HEK293T (cell line): ENCODE results near the gene PSENEN.

Source experiments
- CTCF ChIA-PET: fragments of 350-600 bp; formaldehyde crosslinking; extraction: SDS; loops from one replicate; lab custom pipeline; 2021; ENCODE audit warnings: antibody characterized with exemption, inconsistent platforms; lab: Yijun Ruan, JAX
- POLR2A ChIA-PET: fragments of 350-600 bp; formaldehyde crosslinking; extraction: SDS; loops from one replicate; lab custom pipeline; 2020; ENCODE audit warnings: antibody characterized with exemption, inconsistent platforms; lab: Yijun Ruan, JAX
- DNase-seq: peaks from one replicate; pipeline ENCODE4 v3.0.0; 2012; ENCODE audit warnings: mixed read lengths; ENCODE audit errors: extremely low spot score
- ARNT ChIP-seq: fragments of 450-650 bp; IDR thresholded peaks from 2 replicates; pipeline ENCODE4 v1.6.1; 2017; ENCODE audit warnings: mild to moderate bottlenecking
- BHLHE40 ChIP-seq: fragments of 450-650 bp; IDR thresholded peaks from 2 replicates; pipeline ENCODE4 v1.6.1; 2016; ENCODE audit warnings: mild to moderate bottlenecking, moderate library complexity, borderline replicate concordance
- CTBP1 ChIP-seq: fragments of 450-650 bp; IDR thresholded peaks from 2 replicates; pipeline ENCODE4 v1.6.1; 2016; ENCODE audit warnings: borderline replicate concordance
- ELF4 ChIP-seq: fragments of 450-650 bp; IDR thresholded peaks from 2 replicates; pipeline ENCODE4 v1.6.1; 2017; ENCODE audit warnings: antibody characterized with exemption
- FOXA1 ChIP-seq: fragments of 450-650 bp; IDR thresholded peaks from 2 replicates; pipeline ENCODE4 v1.6.1; 2016; ENCODE audit warnings: mild to moderate bottlenecking
- FOXK2 ChIP-seq: fragments of 450-650 bp; IDR thresholded peaks from 2 replicates; pipeline ENCODE4 v1.6.1; 2016; ENCODE audit warnings: mild to moderate bottlenecking
- FOXM1 ChIP-seq: fragments of 450-650 bp; IDR thresholded peaks from 2 replicates; pipeline ENCODE4 v1.6.1; 2017; ENCODE audit warnings: mild to moderate bottlenecking, borderline replicate concordance
- HDGF ChIP-seq: fragments of 450-650 bp; IDR thresholded peaks from 2 replicates; pipeline ENCODE4 v1.6.1; 2017; ENCODE audit warnings: antibody characterized with exemption, borderline replicate concordance
- L3MBTL2 ChIP-seq: fragments of 450-650 bp; conservative IDR thresholded peaks from 2 replicates; pipeline ENCODE4 v1.6.1; 2016; ENCODE audit warnings: mild to moderate bottlenecking
- LEF1 ChIP-seq: fragments of 450-650 bp; IDR thresholded peaks from 2 replicates; pipeline ENCODE4 v1.6.1; 2017; ENCODE audit warnings: mild to moderate bottlenecking, borderline replicate concordance
- NFRKB ChIP-seq: fragments of 450-650 bp; IDR thresholded peaks from 2 replicates; pipeline ENCODE4 v1.6.1; 2016; ENCODE audit warnings: mild to moderate bottlenecking, moderate library complexity
- PKNOX1 ChIP-seq: fragments of 450-650 bp; IDR thresholded peaks from 2 replicates; pipeline ENCODE4 v1.6.1; 2016
- SP1 ChIP-seq: fragments of 450-650 bp; IDR thresholded peaks from 2 replicates; pipeline ENCODE4 v1.6.1; 2017
- SUZ12 ChIP-seq: fragments of 450-650 bp; IDR thresholded peaks from 2 replicates; pipeline ENCODE4 v1.6.1; 2016; ENCODE audit warnings: mild to moderate bottlenecking
- TARDBP ChIP-seq: fragments of 450-650 bp; IDR thresholded peaks from 2 replicates; pipeline ENCODE4 v1.6.1; 2016
- ZNF384 ChIP-seq: fragments of 450-650 bp; IDR thresholded peaks from 2 replicates; pipeline ENCODE4 v1.6.1; 2016

PSENEN gene

GRCh38 chr19:35757749-35758608, 12.5 kb downstream of the PSENEN start, which contains the start of gene PROSER3:
Gene PROSER3 (plus strand): TSS chr19:35758176. CDS start chr19:35758216, 40 bp downstream.
- ChIA-PET POLR2A (interaction anchor here (1.3 to 2.5 kb wide), 5 partner anchors 10 to 56 kb away, joined by 3 to 33 read pairs (median 8); partner anchors contain the start of genes LIN37, PSENEN and U2AF1L4), CTCF (interaction anchor here (1.0 kb wide), 1 partner anchor 17 kb away, joined by 3 read pairs; no protein-coding TSS in a partner anchor)
- peak; percentile 97 for DNase-seq
- TF ChIP-seq NFRKB (no peak), HDGF (no peak), SUZ12 (no peak; the same call in none of the 2 replicates), CTBP1 (no peak), ARNT (no peak), L3MBTL2 (peak; percentile 26; the same call in 1 of the 2 replicates), LEF1 (0 out of 2 replicates have a peak, but pooled peaks have one; percentile 25), TARDBP (no peak), BHLHE40 (no peak), FOXA1 (no peak), ELF4 (peak; percentile 34), PKNOX1 (peak; percentile 99)

GRCh38 chr19:35759697-35760096, 14.2 kb downstream of the PSENEN start:
- POLR2A ChIA-PET, result interaction anchor here (1.1 kb wide), 1 partner anchor 12 kb away, joined by 3 read pairs; the partner anchor contains the start of gene LIN37
- CTCF ChIA-PET, result no interaction called here

GRCh38 chr19:35760711-35761349, 15.4 kb downstream of the PSENEN start:
- POLR2A ChIA-PET, result no interaction called here
- TF ChIP-seq BHLHE40, result no peak
- no peak for TF ChIP-seq FOXA1
- TF ChIP-seq ARNT, result no peak
- TF ChIP-seq L3MBTL2, result no peak
- TF ChIP-seq HDGF, result no peak
- CTCF ChIA-PET, result no interaction called here
- DNase-seq, result no peak

More at GRCh38 chr19:35759697-35760096, 14.2 kb downstream of the PSENEN start:
- no peak for TF ChIP-seq FOXK2
- no peak for TF ChIP-seq NFRKB
- TF ChIP-seq HDGF, result no peak
- TF ChIP-seq ZNF384, result no peak
- TF ChIP-seq ELF4, result no peak
- TF ChIP-seq PKNOX1, result no peak
- no peak for TF ChIP-seq LEF1
- no peak for TF ChIP-seq CTBP1
- TF ChIP-seq FOXA1, result no peak
- no peak for TF ChIP-seq BHLHE40
- TF ChIP-seq SP1, result no peak
- TF ChIP-seq TARDBP, result no peak
- no peak for TF ChIP-seq FOXM1
- TF ChIP-seq L3MBTL2, result no peak
- TF ChIP-seq ARNT, result no peak
- TF ChIP-seq SUZ12, result no peak
- DNase-seq, result no peak

GRCh38 chr19:35764432-35765315, 19.2 kb downstream of the PSENEN start:
- ChIA-PET POLR2A (interaction anchor here (1.0 kb wide), 2 partner anchors 16 to 254 kb away, joined by 3 read pairs; partner anchors contain the start of gene LIN37), CTCF (interaction anchor here (0.6 kb wide), 1 partner anchor 483 kb away, joined by 3 read pairs; no protein-coding TSS in a partner anchor)
- no peak for DNase-seq
- TF ChIP-seq SP1 (no peak), NFRKB (no peak), HDGF (no peak), SUZ12 (no peak), PKNOX1 (no peak), BHLHE40 (no peak), ZNF384 (no peak), FOXM1 (no peak), L3MBTL2 (no peak), ARNT (no peak), LEF1 (no peak), TARDBP (no peak), ELF4 (no peak), CTBP1 (no peak), FOXK2 (no peak), FOXA1 (no peak)
